Endothelial cell of umbilical vein (primary cell): ENCODE results near the gene DGKG. TPM values are rescaled to one million over a fixed set of nuclear protein-coding genes. Genes with fewer than 3 reads are reported as not detected.

Experiments used
- BruUV-seq: library from RNA; stranded (reverse); fragments of 400-500 nt; replicated peaks from 2 replicates; lab custom pipeline; 2021; lab: Mats Ljungman, UMichigan
- CTCF ChIA-PET: fragments of 300-600, 350-600 bp; sonication (Branson Sonifier 250); formaldehyde crosslinking; loops from one replicate; lab custom pipeline; 2021; ENCODE audit warnings: antibody characterized with exemption, inconsistent platforms; lab: Charles Lee
- POLR2A ChIA-PET: fragments of 300-600, 350-600 bp; sonication (Branson Sonifier 250); formaldehyde crosslinking; loops from one replicate; lab custom pipeline; 2021; ENCODE audit warnings: antibody characterized with exemption, inconsistent platforms; lab: Charles Lee
- DNase-seq: peaks from one replicate; pipeline ENCODE4 v3.0.0-alpha.2; 2011; ENCODE audit warnings: low read depth, low spot score
- FAIRE-seq: peaks from 2 replicates; lab custom pipeline; 2011; peaks lifted over from hg19 to GRCh38; lab: Jason Lieb, UNC
- H2AFZ ChIP-seq: 2 replicates; pipeline ENCODE4 v1.6.0; 2012; ENCODE audit warnings: low read depth, low read length, control low read depth, inconsistent platforms
- H3K27ac ChIP-seq: 2 replicates; pipeline ENCODE4 v1.5.1; 2011; ENCODE audit warnings: low read depth, mild to moderate bottlenecking, control low read depth, low read length, moderate library complexity; ENCODE audit not compliant: insufficient read depth
- H3K27me3 ChIP-seq, 2 experiments: 2 replicates each; pipeline versions ENCODE4 v1.6.0 to v1.6.1; 2011; ENCODE audit warnings: low read length in 2 of 2, mixed read lengths in 1 of 2; ENCODE audit not compliant: control insufficient read depth in 2 of 2, insufficient read depth in 2 of 2
- H3K36me3 ChIP-seq, 2 experiments: 2 replicates in 1 of 2; 3 replicates in 1 of 2; pipeline ENCODE4 v1.5.1; 2011; ENCODE audit warnings: low read length in 2 of 2, mild to moderate bottlenecking in 1 of 2, moderate library complexity in 1 of 2; ENCODE audit not compliant: control insufficient read depth in 2 of 2, insufficient read depth in 2 of 2; ENCODE audit errors: extremely low read depth in 1 of 2
- H3K4me1 ChIP-seq: 3 replicates; pipeline ENCODE4 v1.5.1; 2011; ENCODE audit warnings: mild to moderate bottlenecking, low read length; ENCODE audit not compliant: control insufficient read depth, insufficient read depth; ENCODE audit errors: extremely low read depth
- H3K4me2 ChIP-seq: 2 replicates; pipeline ENCODE4 v1.6.1; 2011; ENCODE audit warnings: low read length, control low read depth, mixed read lengths; ENCODE audit not compliant: insufficient read depth
- H3K4me3 ChIP-seq, 3 experiments: fragments of 200-600 bp in 1 of 3; sonication (generic), shearing (Covaris generic) in 1 of 3; replicated peaks in 1 of 3; 2 replicates each; pipeline ENCODE4 v1.5.1; 2011 to 2016; ENCODE audit warnings: control low read depth in 3 of 3, low read length in 3 of 3, mild to moderate bottlenecking in 2 of 3, inconsistent platforms in 1 of 3, low read depth in 1 of 3, moderate library complexity in 1 of 3; ENCODE audit not compliant: insufficient read depth in 1 of 3
- H3K79me2 ChIP-seq: 2 replicates; pipeline ENCODE4 v1.6.0; 2012; ENCODE audit warnings: low read length, inconsistent platforms; ENCODE audit not compliant: control insufficient read depth, insufficient read depth
- H3K9ac ChIP-seq: replicated peaks from 2 replicates; pipeline ENCODE3; 2011; ENCODE audit warnings: low read length, control low read depth; ENCODE audit not compliant: insufficient read depth; ENCODE audit errors: extremely low read depth
- H3K9me1 ChIP-seq: replicated peaks from 3 replicates; pipeline ENCODE4 v1.6.0; 2011; ENCODE audit warnings: mild to moderate bottlenecking, low read length; ENCODE audit not compliant: control insufficient read depth, insufficient read depth; ENCODE audit errors: extremely low read depth
- H3K9me3 ChIP-seq: replicated peaks from 2 replicates; pipeline ENCODE4 v1.5.1; 2012; ENCODE audit warnings: low read length, inconsistent platforms; ENCODE audit not compliant: control insufficient read depth, insufficient read depth
- H4K20me1 ChIP-seq: replicated peaks from 2 replicates; pipeline ENCODE3; 2011; ENCODE audit warnings: mild to moderate bottlenecking, low read length; ENCODE audit not compliant: control insufficient read depth, insufficient read depth; ENCODE audit errors: extremely low read depth
- CTCF ChIP-seq, 2 donors: IDR thresholded peaks; 1 replicate in 1 of 2; 2 replicates in 1 of 2; pipeline ENCODE4 v1.5.1; 2011; ENCODE audit warnings: low read length in 2 of 2, mild to moderate bottlenecking in 2 of 2, moderate library complexity in 2 of 2, control low read depth in 1 of 2, inconsistent platforms in 1 of 2, low read depth in 1 of 2; ENCODE audit not compliant: insufficient read depth in 1 of 2; ENCODE audit errors: extremely low read depth in 1 of 2
- EZH2 ChIP-seq: IDR thresholded peaks from 2 replicates; pipeline ENCODE4 v1.6.1; 2012; ENCODE audit warnings: borderline replicate concordance, low read depth, mild to moderate bottlenecking, moderate library complexity, low read length, inconsistent platforms; ENCODE audit not compliant: severe bottlenecking
- FOS ChIP-seq: IDR thresholded peaks from 2 replicates; pipeline ENCODE4 v1.6.1; 2011; ENCODE audit warnings: mild to moderate bottlenecking, low read length, moderate library complexity, borderline replicate concordance; ENCODE audit not compliant: insufficient read depth
- GATA2 ChIP-seq: IDR thresholded peaks from 2 replicates; pipeline ENCODE4 v1.7.0; 2011; ENCODE audit warnings: low read depth, mild to moderate bottlenecking, moderate library complexity, mixed read lengths, low read length; ENCODE audit not compliant: insufficient read length, insufficient read depth
- JUN ChIP-seq: IDR thresholded peaks from 2 replicates; pipeline ENCODE4 v1.6.1; 2011; ENCODE audit warnings: borderline replicate concordance, low read depth; ENCODE audit not compliant: insufficient read length, insufficient read depth
- MYC ChIP-seq: IDR thresholded peaks from one replicate; pipeline ENCODE4 v1.6.1; 2011; ENCODE audit warnings: mild to moderate bottlenecking, low read depth, low read length
- POLR2A ChIP-seq: IDR thresholded peaks from 2 replicates; pipeline ENCODE4 v1.6.1; 2012; ENCODE audit warnings: low read depth, mild to moderate bottlenecking, control low read depth, low read length
- POLR2AphosphoS5 ChIP-seq: IDR thresholded peaks from 2 replicates; pipeline ENCODE4 v1.6.1; 2012; ENCODE audit warnings: low read depth, mild to moderate bottlenecking, control low read depth, low read length, moderate library complexity; ENCODE audit not compliant: insufficient read depth
- dilution Hi-C: fragments of 300-500 bp; cut with MboI; formaldehyde crosslinking; loops from one replicate; pipeline ENCODE4 v1.15.0; 2019; ENCODE audit warnings: low sequenced_read_pairs; ENCODE audit not compliant: extremely low pct_ligation_motif_present
- intact Hi-C: fragments of 100-400 bp; cut with micrococcal nuclease; formaldehyde crosslinking; loops from one replicate; pipeline ENCODE4 v1.10.0; 2022
- polyA plus RNA-seq, 4 experiments: library from polyadenylated mRNA; depleted of rRNA in 3 of 4; stranded (reverse) in 3 of 4; unstranded in 1 of 4; fragments of >200 nt; gene quantifications; 2 replicates each; pipeline versions ENCODE4 v1.2.1 to v1.2.3, GENCODE V29; 2011 to 2012; ENCODE audit warnings: missing spikeins in 1 of 4
- total RNA-seq: library from RNA; stranded (reverse); gene quantifications from 2 replicates; pipeline ENCODE4 v1.2.3, GENCODE V29; 2021
- TF ChIP-seq, protein P1 (sequence below): IDR thresholded peaks from 2 replicates; pipeline ENCODE4 v1.6.1; 2011; ENCODE audit not compliant: insufficient read depth, insufficient read length

DGKG gene
- total and polyA plus RNA-seq, 2 donors (not counting 3 experiments of a cell fraction or from before 2014, with no cell fraction given), result not detected

- CTCF ChIA-PET, result interaction anchor here (1.0 to 1.1 kb wide), 3 partner anchors 28 to 398 kb away, joined by 3 to 4 read pairs (median 3); no protein-coding TSS in a partner anchor
- Histone ChIP-seq H2AFZ (no peak overlapping the region), H3K79me2 (no peaks in the 10 kb centered on the region), H4K20me1 (no peaks in the 10 kb centered on the region), H3K4me3 (no peak overlapping the region), H3K27ac (no peak overlapping the region), H3K27me3 (no peaks in the 10 kb centered on the region), H3K4me2 (no peak overlapping the region), H3K36me3 (no peaks in the 10 kb centered on the region), H3K9me3 (no peaks in the 10 kb centered on the region), H3K9me1 (no peaks in the 10 kb centered on the region), H3K4me1 (no peaks in the 10 kb centered on the region), H3K9ac (no peak overlapping the region)
- DNase-seq, result no peak
- FAIRE-seq, result no peak
- POLR2A ChIA-PET, result no interaction called here
- no TSS peak for BruUV-seq
- intact Hi-C loops (no loop called here), dilution Hi-C loops (no loop called here)
- no peak for TF ChIP-seq JUN
- no peak for TF ChIP-seq EZH2
- TF ChIP-seq POLR2A, result no peak
- TF ChIP-seq MYC, result no peak
- no peak for TF ChIP-seq CTCF (IDR thresholded peaks at IDR 0.05; ENCODE audit: extremely low read depth in 1 of 2, insufficient read depth in 1 of 2, low read depth in 1 of 2, low read length in 2 of 2)
- TF ChIP-seq FOS, result no peak
- no peak for TF ChIP-seq GATA2
- TF ChIP-seq, protein P1, sequence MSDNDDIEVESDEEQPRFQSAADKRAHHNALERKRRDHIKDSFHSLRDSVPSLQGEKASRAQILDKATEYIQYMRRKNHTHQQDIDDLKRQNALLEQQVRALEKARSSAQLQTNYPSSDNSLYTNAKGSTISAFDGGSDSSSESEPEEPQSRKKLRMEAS, result no peak
- TF ChIP-seq POLR2AphosphoS5, result no peak
These were observed 219.6 kb downstream of the DGKG start for GRCh38 chr3:186142393-186142932.
